Trophoblast cell (in vitro differentiated cells and primary cell): ENCODE data around the gene APOD.
"Not testable (repeated sequence)": the region's sequence is repeated elsewhere in the genome, so short reads cannot be mapped to it uniquely, and the experiment has no call there.

Experiments used
- DNase-seq, 2 donors: peaks; one replicate each; pipeline ENCODE4 v3.0.0-alpha.2; 2016
- H2AFZ ChIP-seq: 2 replicates; pipeline ENCODE4 v1.6.1; 2013; ENCODE audit warnings: low read length, moderate library complexity, mild to moderate bottlenecking; ENCODE audit not compliant: insufficient read depth, poor library complexity
- H2AK5ac ChIP-seq: 2 replicates; pipeline ENCODE4 v1.6.1; 2013; ENCODE audit warnings: mild to moderate bottlenecking, low read length
- H2BK120ac ChIP-seq: 2 replicates; pipeline ENCODE4 v1.6.1; 2013; ENCODE audit warnings: low read length, mild to moderate bottlenecking, moderate library complexity; ENCODE audit not compliant: insufficient read depth, poor library complexity
- H2BK12ac ChIP-seq: 2 replicates; pipeline ENCODE4 v1.6.1; 2013; ENCODE audit warnings: mild to moderate bottlenecking, low read length, moderate library complexity
- H2BK5ac ChIP-seq: 2 replicates; pipeline ENCODE4 v1.6.1; 2013; ENCODE audit warnings: low read length, low read depth, moderate library complexity, mild to moderate bottlenecking; ENCODE audit not compliant: poor library complexity
- H3K14ac ChIP-seq: 2 replicates; pipeline ENCODE4 v1.6.1; 2013; ENCODE audit warnings: mild to moderate bottlenecking, low read length
- H3K18ac ChIP-seq: 2 replicates; pipeline ENCODE4 v1.6.1; 2013; ENCODE audit warnings: mild to moderate bottlenecking, low read length
- H3K23ac ChIP-seq: 2 replicates; pipeline ENCODE4 v1.6.1; 2013; ENCODE audit warnings: low read length
- H3K27ac ChIP-seq: 2 replicates; pipeline ENCODE4 v1.5.1; 2013; ENCODE audit warnings: low read depth, mild to moderate bottlenecking, inconsistent platforms, low read length, moderate library complexity
- H3K27me3 ChIP-seq: 2 replicates; pipeline ENCODE4 v1.6.1; 2013; ENCODE audit warnings: inconsistent platforms, mild to moderate bottlenecking, low read length, moderate library complexity; ENCODE audit not compliant: insufficient read depth
- H3K36me3 ChIP-seq, 2 experiments: 1 replicate in 1 of 2; 2 replicates in 1 of 2; pipeline ENCODE4 v1.6.1; 2013; ENCODE audit warnings: low read length in 2 of 2, mild to moderate bottlenecking in 2 of 2, moderate library complexity in 1 of 2; ENCODE audit not compliant: insufficient read depth in 2 of 2, control insufficient read depth in 1 of 2
- H3K4ac ChIP-seq: 2 replicates; pipeline ENCODE4 v1.6.1; 2013; ENCODE audit warnings: low read depth, mild to moderate bottlenecking, low read length, moderate library complexity
- H3K4me1 ChIP-seq, 2 experiments: 1 replicate in 1 of 2; 2 replicates in 1 of 2; pipeline ENCODE4 v1.6.1; 2013; ENCODE audit warnings: low read length in 2 of 2, mild to moderate bottlenecking in 2 of 2, moderate library complexity in 1 of 2; ENCODE audit not compliant: insufficient read depth in 2 of 2, control insufficient read depth in 1 of 2
- H3K4me2 ChIP-seq: 2 replicates; pipeline ENCODE4 v1.6.1; 2013; ENCODE audit warnings: inconsistent platforms, mild to moderate bottlenecking, low read length, moderate library complexity
- H3K4me3 ChIP-seq: 2 replicates; pipeline ENCODE4 v1.5.1; 2013; ENCODE audit warnings: mild to moderate bottlenecking, low read depth, low read length, inconsistent platforms
- H3K79me1 ChIP-seq: one replicate; pipeline ENCODE4 v1.6.1; 2013; ENCODE audit warnings: low read length
- H3K79me2 ChIP-seq: 2 replicates; pipeline ENCODE4 v1.6.1; 2013; ENCODE audit warnings: low read length, mild to moderate bottlenecking; ENCODE audit not compliant: control insufficient read depth, insufficient read depth, poor library complexity
- H3K9ac ChIP-seq: 2 replicates; pipeline ENCODE4 v1.6.1; 2013; ENCODE audit warnings: mild to moderate bottlenecking, low read length
- H3K9me3 ChIP-seq: 2 replicates; pipeline ENCODE4 v1.6.1; 2013; ENCODE audit warnings: low read depth, mild to moderate bottlenecking, control low read depth, inconsistent platforms, low read length; ENCODE audit not compliant: insufficient read depth
- H4K12ac ChIP-seq: 2 replicates; pipeline ENCODE4 v1.6.1; 2013; ENCODE audit warnings: low read depth, mild to moderate bottlenecking, low read length, moderate library complexity
- H4K8ac ChIP-seq: 2 replicates; pipeline ENCODE4 v1.6.1; 2013; ENCODE audit warnings: low read depth, mild to moderate bottlenecking, low read length, moderate library complexity
- H4K91ac ChIP-seq: one replicate; pipeline ENCODE4 v1.6.1; 2013; ENCODE audit warnings: low read depth, mild to moderate bottlenecking, low read length, moderate library complexity
- WGBS: extraction: QIAGEN DNeasy Blood & Tissue Kit; methylation state at CpG from one replicate; pipeline ENCODE4 v1.1.7; 2013; ENCODE audit warnings: missing lambda C conversion rate; ENCODE audit not compliant: insufficient read length, insufficient coverage; ENCODE audit errors: extremely low coverage; 5-methylcytosine and 5-hydroxymethylcytosine counted together

Gene APOD

DNA sequence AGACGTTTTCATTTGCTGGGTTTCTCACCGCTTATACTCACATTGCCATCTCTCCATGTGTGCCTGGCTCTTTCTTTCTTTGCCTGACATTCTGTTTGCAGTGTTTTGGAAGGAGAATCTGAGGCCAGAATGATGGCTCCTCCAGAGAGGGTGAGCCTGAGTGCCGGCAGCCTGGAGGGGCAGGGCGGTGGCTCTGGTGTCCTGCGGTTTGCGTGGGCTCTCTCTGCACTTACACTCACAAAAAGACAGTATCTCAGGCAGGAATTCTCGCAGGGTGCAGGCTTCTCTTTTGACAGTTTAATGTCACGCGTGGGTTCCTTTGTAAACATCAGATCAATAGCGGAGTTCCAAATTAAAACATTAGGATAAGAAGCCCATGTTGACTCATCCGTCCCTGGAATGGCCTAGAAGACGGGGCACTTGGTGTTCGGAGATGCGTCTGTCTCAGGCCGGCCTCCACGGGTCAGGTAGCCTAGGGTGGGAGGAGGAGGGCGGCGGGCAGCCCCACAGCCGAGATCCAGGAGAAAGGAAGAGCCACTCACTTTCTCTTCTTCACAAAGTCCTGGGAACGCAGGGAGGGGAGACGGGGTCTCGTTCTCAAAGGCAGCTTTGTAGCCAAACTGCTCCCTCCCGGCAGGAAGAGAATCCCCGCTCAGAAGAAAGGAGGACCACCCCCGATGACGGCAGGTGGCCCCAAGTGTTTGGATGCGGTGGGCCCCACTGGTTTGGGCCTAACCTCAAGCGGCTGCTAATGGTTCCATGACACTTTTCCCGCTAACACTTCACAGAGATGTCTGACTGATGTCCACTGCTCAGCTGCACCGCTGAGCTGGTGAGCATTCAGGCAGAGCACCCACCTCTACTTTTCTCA lies 44.0 kb upstream of the APOD start:
- not testable (repeated sequence) for H3K4me1 ChIP-seq, H3K4me2 ChIP-seq, H4K91ac ChIP-seq, H3K14ac ChIP-seq, H4K8ac ChIP-seq, DNase-seq, H3K79me1 ChIP-seq, H3K4ac ChIP-seq, H3K27ac ChIP-seq, H3K9me3 ChIP-seq, H3K23ac ChIP-seq, H2BK5ac ChIP-seq, H3K27me3 ChIP-seq, H3K18ac ChIP-seq, H2AK5ac ChIP-seq, H3K9ac ChIP-seq, H2BK12ac ChIP-seq, H3K36me3 ChIP-seq, H3K4me3 ChIP-seq, H2AFZ ChIP-seq, H4K12ac ChIP-seq, H3K79me2 ChIP-seq, H2BK120ac ChIP-seq
- no CpG with 5 or more reads among the region's 30 CpGs for WGBS

DNA sequence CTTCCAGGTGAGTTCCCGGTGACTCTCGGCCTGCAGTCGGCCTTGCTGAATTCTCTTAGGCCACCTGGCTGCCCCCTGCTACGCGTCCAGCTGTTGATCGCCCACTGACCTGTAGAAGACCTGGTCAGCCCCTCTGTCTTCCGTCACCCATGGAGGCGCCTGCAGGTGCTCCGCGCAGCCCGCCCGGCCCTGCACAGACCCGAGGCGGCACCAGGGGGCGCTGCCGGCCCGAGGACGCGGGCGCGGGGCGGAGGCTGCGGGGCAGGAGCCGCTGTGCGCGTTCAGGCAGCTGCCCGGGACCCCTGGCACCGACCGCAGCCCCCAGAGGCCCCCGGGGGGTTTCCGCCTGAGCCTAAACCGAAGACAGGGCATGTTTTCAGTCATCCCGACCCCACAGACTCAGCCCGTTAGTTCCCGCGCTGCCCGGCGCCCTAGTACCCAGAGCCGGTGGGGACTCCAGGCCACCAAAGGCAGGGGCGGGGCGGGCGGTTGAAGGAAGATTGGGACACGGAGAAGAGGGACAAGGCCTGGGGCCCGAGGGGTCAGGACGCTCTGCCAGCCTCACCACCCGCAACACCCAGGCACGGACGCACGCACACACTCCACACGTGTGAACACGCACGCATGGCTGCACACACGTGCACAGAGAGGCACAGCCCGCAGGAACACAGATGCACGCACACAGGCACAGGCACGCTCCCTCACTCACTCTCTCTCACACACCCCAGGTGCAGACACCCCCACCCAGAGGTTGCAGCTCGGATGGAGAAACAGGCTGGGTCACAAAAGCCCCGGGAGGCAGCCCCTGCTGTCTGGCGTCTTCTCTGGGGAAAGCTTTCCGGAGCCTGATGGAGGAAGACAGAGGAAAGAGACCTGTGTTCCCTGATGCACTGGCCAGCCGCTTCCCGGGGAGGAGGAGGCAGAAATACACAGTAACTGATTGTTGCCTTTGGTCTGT lies 41.1 kb upstream of the APOD start:
- WGBS, result no CpG with 5 or more reads among the region's 62 CpGs
- not testable (repeated sequence) for H3K79me2 ChIP-seq, H4K12ac ChIP-seq, DNase-seq, H3K9ac ChIP-seq, H4K8ac ChIP-seq, H3K4me3 ChIP-seq, H2BK5ac ChIP-seq, H3K27ac ChIP-seq, H3K14ac ChIP-seq, H3K23ac ChIP-seq, H3K36me3 ChIP-seq, H3K27me3 ChIP-seq, H3K4me1 ChIP-seq, H3K9me3 ChIP-seq, H3K79me1 ChIP-seq, H2BK120ac ChIP-seq, H2AK5ac ChIP-seq, H2BK12ac ChIP-seq, H2AFZ ChIP-seq, H4K91ac ChIP-seq, H3K18ac ChIP-seq, H3K4ac ChIP-seq, H3K4me2 ChIP-seq

DNA sequence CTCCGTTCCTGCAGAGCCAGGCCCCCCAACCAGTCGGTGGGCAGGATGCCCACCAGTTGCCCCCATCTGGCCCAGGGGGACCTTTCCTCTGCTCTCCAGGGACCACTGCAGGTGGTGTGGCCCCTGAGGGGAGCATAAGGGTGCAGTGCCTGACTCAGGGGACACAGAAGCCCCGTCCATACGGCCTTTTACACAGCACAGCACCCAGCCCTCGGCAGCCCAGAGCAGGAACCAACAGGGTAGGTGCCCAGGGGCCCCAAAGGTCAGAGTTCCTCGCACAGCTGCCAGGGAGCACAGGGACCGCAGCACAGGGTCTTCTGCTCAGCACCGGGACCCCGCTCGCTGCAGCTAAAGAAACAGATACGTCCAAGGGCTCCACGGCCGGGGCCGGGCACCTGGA lies 40.4 kb upstream of the APOD start:
- H3K36me3 ChIP-seq, H4K8ac ChIP-seq, H3K27me3 ChIP-seq, H2BK12ac ChIP-seq, H3K4me2 ChIP-seq, H2AK5ac ChIP-seq, H3K27ac ChIP-seq, H3K4me1 ChIP-seq, H3K9me3 ChIP-seq, H4K12ac ChIP-seq, DNase-seq, H2AFZ ChIP-seq, H4K91ac ChIP-seq, H3K14ac ChIP-seq, H2BK5ac ChIP-seq, H3K9ac ChIP-seq, H3K18ac ChIP-seq, H3K79me1 ChIP-seq, H3K4ac ChIP-seq, H3K79me2 ChIP-seq, H2BK120ac ChIP-seq, H3K4me3 ChIP-seq, H3K23ac ChIP-seq: not testable (repeated sequence)
- WGBS, result no CpG with 5 or more reads among the region's 14 CpGs

DNA sequence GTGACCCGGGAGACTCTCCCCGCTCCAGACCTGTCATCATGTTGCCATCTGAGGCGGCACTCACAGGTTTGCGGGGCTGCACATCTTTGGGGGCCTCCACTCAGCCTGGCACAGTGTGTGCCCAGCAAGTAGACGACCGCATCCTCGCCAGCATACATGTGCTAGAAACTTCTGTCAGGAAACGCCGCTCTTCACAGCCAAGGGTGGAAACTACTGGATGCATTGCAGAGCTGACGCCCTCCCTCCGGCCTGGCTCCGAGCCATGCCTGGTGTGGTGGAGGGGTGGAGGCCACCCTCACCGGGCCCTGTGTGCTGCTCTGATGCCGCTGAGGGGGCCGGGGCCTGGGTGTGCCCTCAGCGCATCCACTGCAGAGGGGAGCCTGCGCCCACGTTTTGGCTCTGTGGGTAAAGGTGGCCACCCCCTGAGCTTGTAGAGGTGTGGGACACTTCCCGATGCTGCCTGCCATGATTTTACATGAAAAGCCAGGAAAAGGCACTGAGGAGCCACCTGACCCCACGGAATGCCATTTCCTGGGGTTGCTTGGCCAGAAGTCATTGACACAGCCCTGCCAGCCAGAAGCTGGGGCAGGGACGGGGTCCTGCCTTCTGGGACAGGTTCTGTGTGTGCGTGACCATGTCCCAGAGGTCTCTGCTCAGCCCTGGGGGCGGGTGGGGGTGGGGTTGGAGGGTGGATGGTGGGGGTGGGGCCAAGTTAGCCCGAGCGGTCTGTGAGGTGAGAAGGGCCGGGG lies 39.7 kb upstream of the APOD start:
- not testable (repeated sequence) for H3K4ac ChIP-seq, H3K4me3 ChIP-seq
- no CpG with 5 or more reads among the region's 26 CpGs for WGBS

More for the DNA sequence above, 39.7 kb upstream of the APOD start:
- not testable (repeated sequence) for H3K27me3 ChIP-seq, H3K4me1 ChIP-seq, H3K18ac ChIP-seq, H3K4me2 ChIP-seq, H4K91ac ChIP-seq, H2BK120ac ChIP-seq, H3K79me1 ChIP-seq, H2BK5ac ChIP-seq, H2BK12ac ChIP-seq, H3K9me3 ChIP-seq, H3K23ac ChIP-seq, H2AK5ac ChIP-seq, H3K27ac ChIP-seq, DNase-seq, H3K14ac ChIP-seq, H4K8ac ChIP-seq, H3K36me3 ChIP-seq, H3K9ac ChIP-seq, H3K79me2 ChIP-seq, H2AFZ ChIP-seq, H4K12ac ChIP-seq
